GM18502 (cell line): ENCODE measurements around the gene MORN1.
A peak's percentile ranks its signal among the peaks of the same experiment; 100 is the strongest.

ENCODE experiments used
- ATAC-seq: cut with Tn5 transposase; IDR thresholded peaks from one replicate; pipeline ENCODE4 v1.9.1; 2021; ENCODE audit warnings: mild to moderate bottlenecking; ENCODE audit not compliant: unreplicated experiment, poor library complexity

The MORN1 gene

GRCh38 chr1:2425892-2426291, 34.5 kb upstream of the MORN1 start:
- no peak for ATAC-seq

DNA sequence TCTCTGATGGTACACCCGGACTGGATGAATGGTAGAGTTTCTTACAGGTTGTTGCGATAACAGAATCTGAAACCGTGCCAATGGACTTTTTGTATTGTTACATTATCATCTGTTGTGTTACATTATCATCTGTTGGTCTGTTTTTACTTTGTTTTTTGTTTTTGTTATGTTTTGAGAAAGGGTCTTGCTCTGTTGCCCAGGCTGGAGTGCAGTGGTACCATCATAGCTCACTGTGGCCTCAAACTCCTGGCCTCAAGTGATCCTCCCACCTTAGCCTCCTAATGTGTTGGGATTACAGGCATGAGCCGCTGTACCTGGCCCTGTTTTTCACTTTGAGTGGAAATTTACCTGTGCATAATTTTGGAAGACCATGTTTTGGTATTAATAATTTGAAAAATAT, 31.2 kb upstream of the MORN1 start:
- no peak for ATAC-seq

- ATAC-seq = no peak
These were observed 28.1 kb upstream of the MORN1 start for GRCh38 chr1:2419416-2419815.

DNA sequence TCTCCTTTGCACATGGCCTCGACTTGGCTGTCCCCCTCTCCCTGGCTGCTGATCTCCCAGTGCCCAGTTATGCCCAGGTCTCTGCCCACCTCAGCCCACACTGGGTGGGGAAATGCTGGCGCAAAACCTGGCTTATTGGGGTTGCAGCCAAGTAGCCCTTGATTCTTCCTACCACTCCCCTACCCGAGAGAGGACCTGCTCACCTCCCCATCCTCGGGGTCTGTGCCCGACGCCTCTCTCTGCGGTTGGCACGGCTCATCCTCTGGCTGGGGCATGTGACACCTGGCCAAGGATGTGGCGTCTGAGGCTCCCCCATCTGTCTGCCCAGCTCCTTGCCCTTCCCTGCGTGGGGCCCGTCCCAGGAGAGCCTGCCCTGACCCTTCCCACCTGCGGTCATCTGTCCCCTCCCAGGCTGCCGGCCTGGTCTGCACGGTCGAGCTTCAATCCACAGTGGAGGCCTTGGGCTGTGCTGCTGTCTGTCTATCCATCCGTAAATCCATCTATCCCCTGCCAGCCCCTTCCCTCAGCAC, 27.5 kb upstream of the MORN1 start:
- no peak for ATAC-seq

DNA sequence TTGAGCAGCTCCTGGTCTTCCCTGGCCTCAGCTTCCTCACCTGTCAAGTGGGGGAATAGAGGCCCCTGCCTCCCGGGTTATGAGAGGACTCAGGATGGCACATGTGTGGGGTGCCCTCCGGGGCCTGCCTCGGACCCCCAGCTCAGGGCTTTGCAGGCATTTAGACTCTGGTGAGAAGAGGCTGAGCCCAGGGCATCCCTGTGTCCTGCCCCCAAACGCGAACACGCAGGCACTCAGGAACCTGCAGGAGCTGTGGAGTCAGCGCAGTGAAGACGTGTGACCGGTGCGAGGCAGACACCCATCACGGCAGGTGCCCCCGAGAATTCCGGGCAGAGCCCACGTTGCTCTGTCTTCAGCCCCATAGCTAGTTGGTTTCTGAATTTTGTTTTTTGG, 26.5 kb upstream of the MORN1 start:
- ATAC-seq = no peak

DNA sequence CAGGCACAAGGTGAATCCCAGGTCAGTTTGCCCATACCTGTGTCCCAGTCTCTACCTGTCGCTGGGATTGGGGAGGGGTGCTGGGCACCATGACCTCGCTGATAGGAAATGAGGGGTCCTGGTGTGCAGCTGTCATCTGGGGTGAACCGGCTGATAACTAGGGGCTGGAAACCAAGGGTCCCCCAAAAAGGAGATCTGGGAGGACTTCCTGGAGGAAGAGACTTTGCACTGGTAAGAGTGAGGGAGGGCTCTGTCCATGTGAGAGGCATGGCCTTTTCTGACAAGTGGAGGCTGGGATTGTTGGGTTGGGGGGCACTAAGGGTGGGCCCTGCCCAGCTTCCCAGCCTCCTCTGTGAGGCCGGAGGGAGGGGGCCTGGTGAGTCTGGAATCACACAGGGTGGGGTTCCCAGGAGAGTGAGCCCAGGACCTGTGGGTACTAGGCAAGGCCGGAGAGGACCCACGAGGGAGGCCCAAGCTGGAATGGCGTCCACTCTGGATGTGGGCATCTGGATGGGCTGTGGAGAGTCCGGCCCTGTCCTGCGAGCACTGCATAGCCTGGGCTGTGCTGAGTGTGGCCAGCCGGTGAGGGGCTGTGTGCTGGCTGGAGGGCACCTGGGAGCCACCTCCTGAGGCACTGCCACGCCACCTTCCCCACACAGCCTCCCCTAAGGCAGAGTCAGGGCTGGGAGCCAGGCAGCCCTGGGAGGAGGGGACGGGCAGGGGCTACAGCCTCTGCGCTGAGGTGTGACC, 25.9 kb upstream of the MORN1 start:
- no peak for ATAC-seq

DNA sequence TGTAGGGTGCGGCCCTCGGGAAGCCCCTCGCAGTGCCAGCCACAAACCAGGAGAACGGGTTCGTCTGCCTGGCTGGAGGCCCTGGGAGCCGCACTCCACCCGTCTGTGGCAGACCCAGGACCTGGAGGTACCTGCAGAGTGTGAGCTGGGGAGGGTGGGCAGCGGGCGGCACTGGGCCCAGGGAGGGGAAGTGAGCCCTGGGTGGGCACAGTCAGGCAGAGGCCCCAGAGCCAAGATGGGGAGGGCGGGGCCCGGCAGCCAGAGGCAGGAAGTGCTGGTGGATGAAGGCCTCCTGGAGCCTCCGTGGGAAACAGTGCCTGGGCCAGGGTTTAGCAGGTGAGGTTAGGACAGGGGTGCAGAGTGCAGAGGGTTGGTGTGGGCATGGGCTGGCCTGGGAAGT, 25.0 kb upstream of the MORN1 start:
- ATAC-seq = no peak

GRCh38 chr1:2415801-2416208, 24.5 kb upstream of the MORN1 start:
- no peak for ATAC-seq

DNA sequence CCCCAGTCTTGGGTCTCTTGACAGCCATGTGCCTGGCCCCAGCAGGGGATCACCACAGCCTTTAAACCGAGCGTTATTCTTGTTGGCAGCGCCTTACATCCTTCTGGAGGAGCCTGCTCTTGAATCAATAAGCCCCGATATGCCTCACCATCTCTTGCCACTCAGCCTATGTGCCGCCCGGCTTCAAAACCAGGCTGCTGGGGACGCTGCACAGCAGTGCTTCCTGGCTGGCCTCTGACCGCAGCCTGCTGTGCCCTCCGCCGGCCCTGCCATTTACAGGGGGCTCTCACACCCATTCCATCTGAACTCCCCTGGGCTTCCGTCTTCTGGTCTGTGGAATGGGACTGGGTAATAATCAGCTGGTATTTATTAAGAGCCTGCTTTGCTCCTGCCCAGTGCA, 24.0 kb upstream of the MORN1 start:
- ATAC-seq = no peak

DNA sequence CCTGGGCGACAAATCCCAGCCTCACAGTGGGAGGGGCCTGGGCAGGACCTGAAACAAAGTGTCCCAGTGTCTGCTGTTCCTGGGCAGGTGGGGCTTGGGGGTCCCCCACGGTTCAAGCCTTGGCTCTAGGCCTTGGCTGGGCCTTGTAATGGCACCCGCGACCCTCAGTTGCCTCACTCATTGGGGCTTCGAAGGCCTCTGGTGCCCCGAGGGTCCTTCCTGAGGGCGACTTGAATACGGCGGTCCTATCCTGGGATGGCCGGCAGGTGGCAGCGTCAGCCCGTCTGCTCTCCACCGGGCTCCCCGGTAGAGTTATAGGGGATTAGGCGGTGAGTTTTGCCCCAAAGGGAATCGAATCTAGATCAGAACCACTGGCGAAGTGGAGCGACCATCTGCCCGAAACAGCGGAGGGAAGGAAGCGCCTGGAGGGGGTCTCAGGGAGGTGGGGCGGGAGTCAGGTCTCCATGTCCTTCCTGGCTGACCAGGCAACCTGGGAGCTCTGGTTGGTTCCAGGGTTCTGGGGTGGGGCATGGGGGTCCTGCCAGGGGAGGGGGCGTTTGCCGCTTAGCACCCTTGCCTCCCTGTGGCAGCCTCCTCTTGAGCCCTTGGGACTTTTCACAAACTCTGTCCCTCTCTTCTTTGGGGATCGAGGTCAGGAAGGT, 23.1 kb upstream of the MORN1 start:
- no peak for ATAC-seq

DNA sequence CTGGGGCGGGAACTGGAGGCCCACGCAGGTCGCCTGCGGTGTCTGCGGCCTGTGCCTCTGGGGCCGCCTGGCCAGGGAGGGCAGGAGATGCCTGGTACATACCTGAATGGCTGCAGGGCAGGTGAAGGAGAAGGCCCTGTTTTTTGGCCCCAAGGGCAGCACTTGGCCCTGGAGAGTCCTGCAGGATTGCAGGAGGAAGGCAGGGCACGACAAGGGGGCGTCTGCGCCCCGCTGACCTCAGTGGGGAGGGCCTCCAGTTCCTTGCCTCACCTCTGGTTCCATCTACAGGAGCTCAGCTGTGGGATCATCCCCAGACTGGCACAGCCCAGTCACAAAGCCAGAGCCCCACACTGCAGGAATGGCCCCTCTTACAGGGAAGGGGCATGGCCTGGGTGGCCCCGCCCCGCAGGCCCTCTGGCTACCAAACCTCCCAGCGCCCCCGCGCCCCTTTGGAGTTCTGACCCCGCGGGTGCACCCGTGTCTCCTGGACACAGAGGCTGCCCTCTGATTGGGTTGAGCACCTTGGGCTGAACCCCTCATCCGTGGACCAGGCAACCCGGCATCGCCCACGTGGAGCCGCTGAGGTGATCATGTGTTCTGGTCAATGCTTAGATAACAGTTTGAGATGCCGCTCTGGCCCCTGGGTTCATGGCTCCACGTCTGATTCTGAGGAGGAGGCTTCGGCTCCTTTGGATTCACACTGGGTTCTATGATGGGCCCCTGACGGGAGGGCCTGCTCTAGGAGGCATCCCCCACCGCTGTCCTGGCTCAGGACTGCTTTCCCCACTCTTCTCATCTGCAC, 22.3 kb upstream of the MORN1 start:
- no peak for ATAC-seq

DNA sequence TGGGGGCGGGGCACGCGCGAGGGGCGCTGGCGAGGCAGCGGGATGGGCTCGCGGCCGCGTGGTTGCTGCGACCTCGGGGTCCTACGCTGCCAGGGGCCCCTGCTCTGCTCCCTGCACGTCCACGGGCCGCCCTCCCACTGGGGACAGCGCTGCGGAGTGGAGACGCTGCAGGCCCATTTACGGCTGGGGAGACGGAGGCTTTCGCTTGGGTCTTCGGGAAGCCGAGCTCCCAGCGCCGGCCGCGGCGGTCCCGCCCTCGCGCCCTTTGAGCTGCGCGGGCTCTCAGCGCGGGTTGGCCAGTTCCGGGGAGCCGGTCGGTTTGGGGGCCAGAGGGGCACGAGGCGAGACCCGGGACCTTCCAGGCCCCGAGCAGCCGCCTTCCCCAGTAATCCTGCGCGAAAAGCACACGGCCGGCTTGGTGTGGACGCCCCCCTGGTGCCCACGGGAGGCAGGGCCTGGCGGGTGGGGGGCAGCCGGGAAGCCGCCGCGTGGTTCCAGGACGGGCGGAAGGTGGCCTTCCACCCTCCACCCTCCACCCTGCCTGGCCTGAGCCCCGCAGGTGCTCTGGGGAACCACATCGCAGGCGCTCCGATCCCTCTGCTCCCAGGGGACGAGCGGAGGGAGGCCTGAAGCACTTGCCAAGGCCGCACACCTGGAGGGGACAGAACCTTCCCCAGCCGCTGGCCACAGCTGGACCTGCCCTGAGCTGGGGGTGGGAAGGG, 21.6 kb upstream of the MORN1 start:
- ATAC-seq = peak; percentile 32

DNA sequence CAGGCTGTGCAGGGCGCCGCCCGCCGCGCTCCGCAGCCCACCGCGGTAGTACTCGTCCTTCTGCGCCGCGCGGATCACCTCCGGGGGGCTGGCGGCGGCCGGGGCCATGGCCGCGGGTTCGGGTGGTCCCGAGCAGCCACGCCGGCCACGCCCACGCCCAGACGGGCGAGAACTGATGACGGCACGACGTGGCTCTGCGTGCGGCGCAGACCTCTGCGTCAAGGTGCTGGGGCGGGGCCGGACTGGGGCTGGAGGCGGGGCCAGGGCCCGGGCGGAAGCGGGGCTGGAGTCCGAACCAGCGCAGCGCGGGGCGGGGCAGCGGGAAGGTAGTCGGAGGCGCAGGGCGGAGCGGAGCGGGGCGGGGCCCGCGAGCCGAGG, 21.0 kb upstream of the MORN1 start, which contains the start of gene PEX10:
PEX10 (minus strand) TSS at position 170 of the 378 bp plus-strand sequence; CDS start at position 108, 62 bp downstream.
- ATAC-seq = peak; percentile 86

- peak; percentile 38 for ATAC-seq
These were observed 20.5 kb upstream of the MORN1 start for GRCh38 chr1:2411801-2412394.

GRCh38 chr1:2409745-2410144, 18.4 kb upstream of the MORN1 start:
- ATAC-seq = no peak

- no peak for ATAC-seq
These were observed 17.5 kb upstream of the MORN1 start for GRCh38 chr1:2408859-2409276.

DNA sequence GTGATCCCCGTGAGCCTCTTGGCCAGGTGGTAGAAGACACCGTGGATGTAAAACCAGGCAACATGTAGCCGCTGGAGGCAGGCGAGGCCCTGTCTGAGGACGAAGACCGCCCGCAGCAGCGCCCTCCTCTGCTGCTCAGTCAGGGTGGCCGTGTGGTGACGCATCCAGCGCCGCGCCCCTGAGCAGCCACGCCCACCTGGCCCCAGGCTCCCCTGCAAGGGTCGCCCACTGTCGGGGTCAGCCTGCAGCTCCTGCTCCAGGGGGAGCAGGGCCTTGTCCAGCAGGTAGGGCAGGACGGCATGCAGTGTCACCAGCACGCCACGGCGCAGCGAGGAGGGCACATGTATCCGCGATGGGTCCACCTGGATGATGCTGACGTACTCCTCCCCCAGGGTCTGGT, 17.1 kb upstream of the MORN1 start:
- no peak for ATAC-seq

GRCh38 chr1:2407991-2408275, 16.6 kb upstream of the MORN1 start:
- no peak for ATAC-seq

DNA sequence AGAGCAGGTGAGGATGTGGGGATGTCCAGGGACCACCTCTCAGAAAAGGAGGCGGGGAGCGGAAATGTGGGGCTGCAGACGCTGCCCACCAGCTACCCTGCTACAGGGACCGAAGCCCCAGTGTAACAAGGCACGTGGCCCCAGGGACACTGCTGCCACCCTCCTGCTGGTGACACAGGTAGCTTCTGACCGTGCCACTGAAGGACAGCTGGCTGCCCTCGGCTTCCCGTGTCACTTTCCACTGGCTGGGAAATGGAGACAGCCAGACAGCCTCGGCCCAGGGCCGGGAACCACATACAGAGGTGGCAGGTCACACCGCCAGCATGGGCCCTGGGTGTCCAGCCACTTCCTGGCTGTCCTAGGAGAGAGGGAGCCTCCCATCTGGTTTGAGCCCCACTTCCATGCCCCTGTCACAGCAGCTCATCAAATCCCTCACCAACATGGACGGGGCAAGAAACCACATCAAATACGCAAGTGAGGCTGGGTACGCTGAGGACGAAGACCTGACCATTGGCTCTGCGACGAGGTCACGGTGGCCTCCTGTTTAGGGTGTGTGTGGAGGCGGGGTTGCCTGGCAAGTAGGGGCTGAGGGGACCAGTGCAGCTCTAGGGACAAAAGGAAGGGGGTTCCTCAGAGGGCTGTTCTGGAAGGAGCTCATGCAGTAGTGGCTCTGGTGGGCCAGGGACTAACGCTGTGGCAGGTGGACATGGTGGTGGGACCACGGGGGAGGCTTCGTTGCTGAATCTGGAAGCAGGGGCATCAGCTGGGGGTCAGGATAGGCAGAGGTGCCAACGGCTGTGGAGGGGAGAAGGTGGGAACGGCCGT, 16.0 kb upstream of the MORN1 start:
- no peak for ATAC-seq
